HUES48 (cell line): ENCODE measurements around the gene PPFIBP2.

Experiments
- H3K27ac ChIP-seq: one replicate; pipeline ENCODE4 v1.7.0; 2013; ENCODE audit warnings: low read depth, low read length, inconsistent platforms
- H3K27me3 ChIP-seq: 2 replicates; pipeline ENCODE4 v1.6.1; 2013; ENCODE audit warnings: mild to moderate bottlenecking, low read length; ENCODE audit not compliant: control insufficient read depth, insufficient read depth
- H3K36me3 ChIP-seq: 2 replicates; pipeline ENCODE4 v1.6.1; 2013; ENCODE audit warnings: low read length; ENCODE audit not compliant: control insufficient read depth, insufficient read depth
- H3K4me1 ChIP-seq: 2 replicates; pipeline ENCODE4 v1.6.1; 2013; ENCODE audit warnings: mild to moderate bottlenecking, low read length; ENCODE audit not compliant: control insufficient read depth, insufficient read depth
- H3K4me3 ChIP-seq: 2 replicates; pipeline ENCODE4 v1.5.1; 2013; ENCODE audit warnings: mild to moderate bottlenecking, low read depth, low read length
- H3K9ac ChIP-seq: 2 replicates; pipeline ENCODE4 v1.6.1; 2013; ENCODE audit warnings: mild to moderate bottlenecking, low read depth, low read length, moderate library complexity
- H3K9me3 ChIP-seq: 2 replicates; pipeline ENCODE4 v1.6.1; 2013; ENCODE audit warnings: low read length; ENCODE audit not compliant: control insufficient read depth, insufficient read depth

Gene PPFIBP2

DNA sequence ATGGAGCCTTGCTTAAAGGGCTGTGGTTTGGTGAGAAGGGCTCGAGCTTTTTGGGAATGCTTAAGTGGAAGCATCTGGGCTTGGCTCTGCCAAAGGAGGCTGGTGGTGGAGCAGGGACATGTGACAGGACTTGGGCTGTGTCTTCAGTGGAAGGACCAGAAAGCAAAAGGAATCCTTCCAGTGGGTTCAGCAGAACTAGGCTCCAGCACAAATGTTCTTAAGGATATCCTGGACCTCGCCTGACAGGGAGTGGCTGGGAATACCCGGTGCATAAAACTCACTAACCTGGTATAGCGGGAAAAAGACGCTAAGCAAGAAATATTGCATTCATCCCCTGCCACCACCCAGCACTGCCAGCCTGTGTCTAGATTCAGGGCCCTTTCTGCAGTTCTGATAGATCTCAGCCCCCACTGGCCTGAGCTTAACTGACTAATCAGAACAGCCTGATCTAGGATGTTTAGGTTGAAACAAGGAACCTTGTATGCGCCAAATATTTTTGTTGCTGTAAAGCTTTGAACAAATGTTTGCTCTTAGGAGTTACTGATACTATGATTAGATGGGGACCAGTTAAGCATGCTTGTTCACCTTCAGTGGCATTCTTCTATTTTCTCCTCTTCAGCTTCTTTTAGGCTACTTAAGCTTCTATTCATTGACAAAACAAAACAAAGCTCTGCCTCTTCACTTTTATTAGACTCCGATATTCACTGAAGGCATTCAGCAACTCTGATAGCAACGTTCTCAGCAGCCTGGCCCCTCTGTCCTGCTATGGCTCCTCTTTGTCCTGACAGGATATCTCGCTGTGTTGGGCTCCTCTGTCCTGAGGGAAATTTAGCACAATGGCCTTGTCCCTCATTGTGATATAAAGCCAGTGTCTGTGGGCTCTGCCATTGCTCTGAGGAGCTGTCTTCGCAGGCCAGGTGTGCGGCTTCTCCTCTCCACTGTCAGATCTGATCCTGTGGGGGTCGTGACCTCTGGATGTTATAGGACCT lies 25.0 kb downstream of the PPFIBP2 start:
- no peaks in the 10 kb centered on the region for H3K9me3 ChIP-seq
- H3K27me3 ChIP-seq = no peaks in the 10 kb centered on the region
- H3K9ac ChIP-seq = no peak overlapping the region
- no peak overlapping the region for H3K4me3 ChIP-seq
- no peaks in the 10 kb centered on the region for H3K36me3 ChIP-seq
- no peak overlapping the region for H3K27ac ChIP-seq
- no peaks in the 10 kb centered on the region for H3K4me1 ChIP-seq

- H3K4me3 ChIP-seq = no peak overlapping the region
- no peak overlapping the region for H3K9ac ChIP-seq
- no peak overlapping the region for H3K27ac ChIP-seq
- H3K9me3 ChIP-seq = no peaks in the 10 kb centered on the region
- peaks cover 6% of the 10 kb centered on the region for H3K4me1 ChIP-seq
- no peaks in the 10 kb centered on the region for H3K27me3 ChIP-seq
- no peaks in the 10 kb centered on the region for H3K36me3 ChIP-seq
Observed at GRCh38 chr11:7540830-7541555, 27.2 kb downstream of the PPFIBP2 start.

GRCh38 chr11:7543302-7543701 lies 29.5 kb downstream of the PPFIBP2 start:
- no peak overlapping the region for H3K9ac ChIP-seq
- no peak overlapping the region for H3K27ac ChIP-seq
- H3K4me3 ChIP-seq = no peak overlapping the region
- peaks cover 7% of the 10 kb centered on the region for H3K4me1 ChIP-seq
- no peaks in the 10 kb centered on the region for H3K9me3 ChIP-seq
- H3K36me3 ChIP-seq = no peaks in the 10 kb centered on the region
- H3K27me3 ChIP-seq = no peaks in the 10 kb centered on the region

- H3K9ac ChIP-seq = no peak overlapping the region
- no peaks in the 10 kb centered on the region for H3K9me3 ChIP-seq
- no peaks in the 10 kb centered on the region for H3K27me3 ChIP-seq
- peaks cover 12% of the 10 kb centered on the region for H3K4me1 ChIP-seq
- H3K27ac ChIP-seq = no peak overlapping the region
- H3K4me3 ChIP-seq = no peak overlapping the region
- no peaks in the 10 kb centered on the region for H3K36me3 ChIP-seq
Observed at GRCh38 chr11:7544021-7544420, 30.2 kb downstream of the PPFIBP2 start.

GRCh38 chr11:7545611-7546010 lies 31.8 kb downstream of the PPFIBP2 start:
- H3K9ac ChIP-seq = no peak overlapping the region
- H3K27ac ChIP-seq = no peak overlapping the region
- H3K9me3 ChIP-seq = no peaks in the 10 kb centered on the region
- H3K4me3 ChIP-seq = no peak overlapping the region
- H3K27me3 ChIP-seq = no peaks in the 10 kb centered on the region
- H3K4me1 ChIP-seq = peaks cover 12% of the 10 kb centered on the region
- H3K36me3 ChIP-seq = no peaks in the 10 kb centered on the region; the same call in 1 of the 2 replicates

- Histone ChIP-seq H3K9me3 (no peaks in the 10 kb centered on the region), H3K4me1 (peaks cover 12% of the 10 kb centered on the region), H3K27ac (no peak overlapping the region), H3K36me3 (no peaks in the 10 kb centered on the region; the same call in 1 of the 2 replicates), H3K4me3 (no peak overlapping the region), H3K9ac (no peak overlapping the region), H3K27me3 (no peaks in the 10 kb centered on the region)
Observed at GRCh38 chr11:7546324-7546791, 32.6 kb downstream of the PPFIBP2 start.

GRCh38 chr11:7547687-7548086 lies 33.9 kb downstream of the PPFIBP2 start:
- no peak overlapping the region for H3K9ac ChIP-seq

DNA sequence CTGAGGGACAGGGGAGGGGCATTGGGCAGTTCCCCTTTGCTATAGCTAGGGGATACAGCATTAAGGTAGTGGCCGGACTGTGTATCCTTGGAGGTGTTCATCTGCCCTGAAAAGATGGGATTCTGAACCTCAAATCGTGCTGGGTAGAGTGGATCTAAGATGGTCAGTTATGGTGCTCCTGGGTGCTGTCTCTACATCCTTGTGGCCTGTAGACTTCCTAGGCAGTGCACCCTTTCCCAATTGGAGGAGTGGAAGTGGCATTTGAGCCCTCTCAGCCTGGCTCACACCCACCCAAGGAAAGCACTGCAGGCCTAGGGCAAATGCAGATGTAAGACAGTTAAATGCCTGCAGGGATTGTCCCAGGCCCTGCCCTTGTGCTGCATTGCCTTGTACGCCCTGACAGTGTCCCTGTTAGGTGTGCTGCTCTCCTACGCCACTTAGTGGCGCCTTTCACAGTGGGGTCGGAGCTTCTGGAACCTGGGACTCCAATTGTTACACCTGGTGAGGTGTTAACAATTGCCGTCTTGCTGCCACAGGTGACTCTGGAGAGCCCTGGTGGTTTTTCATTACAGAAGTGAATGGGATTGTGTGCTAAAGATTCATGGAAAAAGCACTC lies 35.0 kb downstream of the PPFIBP2 start:
- no peak overlapping the region for H3K4me3 ChIP-seq
- H3K27ac ChIP-seq = no peak overlapping the region
- peaks cover 12% of the 10 kb centered on the region for H3K4me1 ChIP-seq
- H3K9ac ChIP-seq = no peak overlapping the region
- H3K36me3 ChIP-seq = no peaks in the 10 kb centered on the region; the same call in 1 of the 2 replicates
- no peaks in the 10 kb centered on the region for H3K9me3 ChIP-seq
- no peaks in the 10 kb centered on the region for H3K27me3 ChIP-seq

More at GRCh38 chr11:7547687-7548086, 33.9 kb downstream of the PPFIBP2 start:
- Histone ChIP-seq H3K4me3 (no peak overlapping the region), H3K27me3 (no peaks in the 10 kb centered on the region), H3K27ac (no peak overlapping the region), H3K4me1 (peaks cover 12% of the 10 kb centered on the region), H3K9me3 (no peaks in the 10 kb centered on the region), H3K36me3 (no peaks in the 10 kb centered on the region; the same call in 1 of the 2 replicates)

DNA sequence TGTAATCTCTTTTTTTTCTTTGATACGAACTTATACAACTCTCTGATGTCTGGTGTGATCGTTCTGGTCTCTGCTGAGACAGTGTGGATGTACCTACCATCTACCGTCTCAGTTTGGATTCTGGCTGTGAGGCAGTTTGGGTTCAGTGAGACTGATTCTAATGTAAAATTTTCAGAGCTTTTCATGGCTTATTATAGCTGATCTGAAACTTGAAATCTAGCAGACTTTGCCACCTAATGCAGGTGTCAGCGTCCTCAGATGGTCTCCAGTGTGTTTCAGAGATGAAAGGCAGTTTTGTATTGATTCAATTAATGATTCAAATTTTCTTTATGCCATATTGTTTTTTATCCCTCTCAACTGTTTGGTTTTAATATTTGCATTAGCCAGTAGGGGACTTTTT lies 35.9 kb downstream of the PPFIBP2 start:
- H3K4me1 ChIP-seq = peaks cover 12% of the 10 kb centered on the region
- H3K36me3 ChIP-seq = no peaks in the 10 kb centered on the region; the same call in 1 of the 2 replicates
- no peaks in the 10 kb centered on the region for H3K27me3 ChIP-seq
- no peaks in the 10 kb centered on the region for H3K9me3 ChIP-seq
- no peak overlapping the region for H3K4me3 ChIP-seq
- no peak overlapping the region for H3K9ac ChIP-seq
- no peak overlapping the region for H3K27ac ChIP-seq

GRCh38 chr11:7551571-7551970 lies 37.8 kb downstream of the PPFIBP2 start:
- Histone ChIP-seq H3K27me3 (no peaks in the 10 kb centered on the region), H3K27ac (no peak overlapping the region), H3K4me1 (0 out of 2 replicates have a peak, but pooled peaks cover 4% of the 10 kb centered on the region), H3K9ac (no peak overlapping the region), H3K9me3 (no peaks in the 10 kb centered on the region), H3K36me3 (no peaks in the 10 kb centered on the region; the same call in 1 of the 2 replicates), H3K4me3 (no peak overlapping the region)
